ENCODE results near the gene FNBP1.

GRCh38 chr9:129897263-129897662, 145.7 kb downstream of the FNBP1 start:
- no peak for TF ChIP-seq EZH2 (IDR thresholded peaks at IDR 0.05; ENCODE audit: insufficient read depth, poor library complexity, severe bottlenecking)
- no peak for TF ChIP-seq EZH2phosphoT487 (IDR thresholded peaks at IDR 0.05; ENCODE audit: insufficient read depth, low read depth)

Measured in GM23248 (cell line).